SU-DHL-6 (cell line): ENCODE results near the gene SPA17.

Experiments
- EZH2phosphoT487 ChIP-seq: fragments of 200-600 bp; sonication (generic), shearing (Covaris generic); conservative IDR thresholded peaks from 2 replicates; pipeline ENCODE4 v1.6.1; 2018; ENCODE audit warnings: mild to moderate bottlenecking, antibody characterized with exemption, low read length, moderate library complexity, mixed read lengths
- TF ChIP-seq, protein P1 (sequence below): fragments of 200-600 bp; sonication (generic); IDR thresholded peaks from one replicate; pipeline ENCODE4 v1.5.1; 2017; ENCODE audit warnings: antibody characterized with exemption, mild to moderate bottlenecking, low read length, moderate library complexity; ENCODE audit not compliant: insufficient read depth, poor library complexity, severe bottlenecking

DNA sequence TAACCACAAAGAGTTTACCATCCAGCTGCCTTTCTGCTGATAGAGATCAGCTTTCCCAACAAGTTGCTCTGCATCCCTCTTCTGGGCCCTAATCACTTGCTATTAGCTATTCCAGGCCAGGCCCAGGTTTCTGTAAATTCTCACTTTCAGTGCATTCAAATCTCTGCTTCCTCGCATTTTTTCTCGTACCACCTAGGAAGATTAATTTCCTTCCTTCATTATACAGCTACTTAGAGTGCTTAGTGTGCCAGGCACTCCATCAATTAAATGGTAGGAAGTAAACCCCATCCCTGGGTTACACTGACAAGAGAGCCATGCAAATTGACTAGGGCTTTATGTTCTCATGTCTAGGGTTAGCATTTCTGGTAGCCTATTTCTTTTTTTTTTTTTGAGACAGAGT is 9.8 kb upstream of the SPA17 start:
- TF ChIP-seq, protein P1, sequence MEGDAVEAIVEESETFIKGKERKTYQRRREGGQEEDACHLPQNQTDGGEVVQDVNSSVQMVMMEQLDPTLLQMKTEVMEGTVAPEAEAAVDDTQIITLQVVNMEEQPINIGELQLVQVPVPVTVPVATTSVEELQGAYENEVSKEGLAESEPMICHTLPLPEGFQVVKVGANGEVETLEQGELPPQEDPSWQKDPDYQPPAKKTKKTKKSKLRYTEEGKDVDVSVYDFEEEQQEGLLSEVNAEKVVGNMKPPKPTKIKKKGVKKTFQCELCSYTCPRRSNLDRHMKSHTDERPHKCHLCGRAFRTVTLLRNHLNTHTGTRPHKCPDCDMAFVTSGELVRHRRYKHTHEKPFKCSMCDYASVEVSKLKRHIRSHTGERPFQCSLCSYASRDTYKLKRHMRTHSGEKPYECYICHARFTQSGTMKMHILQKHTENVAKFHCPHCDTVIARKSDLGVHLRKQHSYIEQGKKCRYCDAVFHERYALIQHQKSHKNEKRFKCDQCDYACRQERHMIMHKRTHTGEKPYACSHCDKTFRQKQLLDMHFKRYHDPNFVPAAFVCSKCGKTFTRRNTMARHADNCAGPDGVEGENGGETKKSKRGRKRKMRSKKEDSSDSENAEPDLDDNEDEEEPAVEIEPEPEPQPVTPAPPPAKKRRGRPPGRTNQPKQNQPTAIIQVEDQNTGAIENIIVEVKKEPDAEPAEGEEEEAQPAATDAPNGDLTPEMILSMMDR: no peak
- no peak for TF ChIP-seq EZH2phosphoT487
